GM12892 (cell line): ENCODE data around the gene SUPT7L.

Experiments
- POLR2A ChIP-seq: IDR thresholded peaks from 2 replicates; pipeline ENCODE4 v1.6.1; 2011; ENCODE audit warnings: low read depth, low read length, control low read depth
- POLR2AphosphoS5 ChIP-seq: IDR thresholded peaks from 2 replicates; pipeline ENCODE4 v1.6.1; 2011; ENCODE audit warnings: low read depth, low read length, control low read depth

GRCh38 chr2:27697660-27698059 lies 34.2 kb upstream of the SUPT7L start:
- TF ChIP-seq POLR2AphosphoS5 (no peak), POLR2A (no peak)
